HG03064 (cell line): ENCODE results near the gene CDH23.

Experiments used
- ATAC-seq: cut with Tn5 transposase; IDR thresholded peaks from one replicate; pipeline ENCODE4 v1.9.1; 2021; ENCODE audit warnings: low read depth; ENCODE audit not compliant: unreplicated experiment

Gene CDH23

DNA sequence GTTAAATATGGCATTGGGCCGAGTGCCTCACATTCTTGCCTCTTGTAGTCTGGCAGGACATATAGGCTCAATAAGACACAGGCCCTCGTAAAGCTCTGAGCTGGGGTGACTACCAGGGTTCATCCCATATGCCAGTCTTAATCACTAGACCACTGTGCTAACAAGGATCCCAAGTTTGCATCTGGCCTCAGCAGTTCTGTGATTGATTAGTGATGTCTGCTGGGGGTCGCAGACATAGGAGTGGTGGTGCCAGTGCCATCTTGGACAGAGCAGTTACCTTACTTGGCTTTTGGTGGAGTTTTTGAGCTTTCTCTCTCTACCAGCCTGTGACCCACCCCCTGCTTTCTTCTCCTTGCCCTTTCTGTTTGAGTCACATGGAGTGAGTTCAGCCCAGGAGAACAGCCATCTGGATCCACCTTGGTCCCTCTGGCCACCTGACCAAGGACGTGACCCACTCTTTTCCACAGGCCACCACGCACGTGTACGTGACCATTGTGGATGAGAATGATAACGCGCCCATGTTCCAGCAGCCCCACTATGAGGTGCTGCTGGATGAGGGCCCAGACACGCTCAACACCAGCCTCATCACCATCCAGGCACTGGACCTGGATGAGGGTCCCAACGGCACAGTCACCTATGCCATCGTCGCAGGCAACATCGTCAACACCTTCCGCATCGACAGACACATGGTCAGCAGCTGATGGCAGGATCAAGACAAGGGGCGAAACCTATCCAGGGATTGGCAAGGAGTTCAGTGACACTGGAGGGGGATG is 380.7 kb downstream of the CDH23 start:
- ATAC-seq, result no peak

GRCh38 chr10:71778071-71778825 is 381.5 kb downstream of the CDH23 start:
- ATAC-seq, result no peak

DNA sequence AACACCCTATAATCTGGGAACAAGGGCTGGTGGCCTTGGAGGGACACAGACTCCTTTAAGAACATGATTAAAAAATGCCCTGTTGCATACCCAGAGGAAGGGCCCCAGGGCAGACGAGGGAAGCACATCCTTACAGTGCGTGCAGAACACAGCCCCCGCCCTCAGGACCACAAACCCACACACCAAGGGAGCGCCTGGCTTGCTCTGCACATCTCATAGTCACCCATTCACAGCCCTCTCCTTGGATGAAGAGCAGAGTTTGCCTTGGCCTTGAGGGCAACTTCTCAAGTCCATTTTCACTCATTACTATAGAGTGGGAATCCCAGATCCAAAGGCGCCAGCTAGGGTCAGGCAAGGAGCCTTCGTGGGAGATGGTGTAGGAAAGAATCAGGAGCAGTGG is 382.9 kb downstream of the CDH23 start:
- no peak for ATAC-seq

GRCh38 chr10:71780156-71780555 is 383.4 kb downstream of the CDH23 start:
- no peak for ATAC-seq

GRCh38 chr10:71780719-71781118 is 384.0 kb downstream of the CDH23 start:
- ATAC-seq, result no peak

DNA sequence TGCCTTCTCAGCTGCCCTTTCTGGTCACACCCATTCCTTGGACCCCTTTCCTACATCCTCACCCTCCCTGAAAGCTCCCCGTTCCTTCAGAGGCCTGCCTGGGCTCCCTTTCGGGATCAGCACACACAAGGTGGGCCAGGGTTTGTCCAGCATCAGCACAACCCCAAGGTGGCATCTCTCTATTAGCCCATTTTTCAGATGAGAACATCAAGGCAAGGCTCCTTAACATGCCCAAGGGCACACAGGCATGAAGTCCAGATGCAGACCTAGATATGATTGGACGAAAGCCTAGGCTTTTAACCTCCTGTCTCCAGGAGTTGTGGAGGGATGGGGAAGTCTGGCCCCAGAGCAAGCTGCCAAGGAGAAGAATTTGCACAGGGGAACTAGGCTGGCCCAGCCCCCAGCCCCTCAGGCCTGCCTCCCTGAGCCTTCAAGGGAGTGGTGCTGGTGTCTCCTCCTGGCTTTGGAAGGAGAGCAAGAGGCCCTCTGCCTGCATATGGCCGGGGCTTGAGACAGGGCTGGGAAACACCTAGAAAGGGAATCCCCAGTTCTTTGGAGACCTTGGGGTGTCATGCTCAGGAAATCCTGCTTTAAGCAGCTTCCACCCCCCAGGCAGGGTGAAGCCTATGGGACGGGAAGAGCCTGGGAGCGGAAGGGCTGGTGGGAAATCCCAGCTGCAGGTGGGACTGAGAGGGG is 385.6 kb downstream of the CDH23 start:
- ATAC-seq, result no peak

GRCh38 chr10:71782917-71783490 is 386.3 kb downstream of the CDH23 start:
- ATAC-seq, result no peak

GRCh38 chr10:71783917-71784678 is 387.4 kb downstream of the CDH23 start:
- ATAC-seq, result no peak

DNA sequence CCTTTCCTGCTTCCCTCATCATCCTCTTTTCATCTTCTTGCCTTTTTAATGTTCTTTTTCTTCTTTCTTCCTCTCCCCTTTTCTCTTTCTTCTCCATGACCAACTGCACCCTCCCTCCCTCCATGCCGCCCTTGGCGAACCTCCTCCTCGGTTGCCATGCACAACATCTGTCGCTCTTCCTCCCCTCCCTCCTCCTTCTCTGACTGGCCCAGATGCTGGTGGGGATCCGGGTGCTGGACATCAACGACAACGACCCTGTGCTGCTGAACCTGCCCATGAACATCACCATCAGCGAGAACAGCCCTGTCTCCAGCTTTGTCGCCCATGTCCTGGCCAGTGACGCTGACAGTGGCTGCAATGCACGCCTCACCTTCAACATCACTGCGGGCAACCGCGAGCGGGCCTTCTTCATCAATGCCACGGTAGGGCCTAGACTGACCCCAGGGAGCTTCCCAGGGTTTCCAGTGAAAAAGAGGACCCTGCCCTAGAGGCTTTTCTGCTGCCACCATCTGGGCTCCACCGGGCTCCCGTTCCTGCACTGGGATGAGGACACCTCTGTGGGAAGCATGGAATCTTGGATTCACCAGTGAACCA is 388.1 kb downstream of the CDH23 start:
- ATAC-seq, result no peak

- no peak for ATAC-seq
Measured at GRCh38 chr10:71788954-71789353, 392.2 kb downstream of the CDH23 start.

DNA sequence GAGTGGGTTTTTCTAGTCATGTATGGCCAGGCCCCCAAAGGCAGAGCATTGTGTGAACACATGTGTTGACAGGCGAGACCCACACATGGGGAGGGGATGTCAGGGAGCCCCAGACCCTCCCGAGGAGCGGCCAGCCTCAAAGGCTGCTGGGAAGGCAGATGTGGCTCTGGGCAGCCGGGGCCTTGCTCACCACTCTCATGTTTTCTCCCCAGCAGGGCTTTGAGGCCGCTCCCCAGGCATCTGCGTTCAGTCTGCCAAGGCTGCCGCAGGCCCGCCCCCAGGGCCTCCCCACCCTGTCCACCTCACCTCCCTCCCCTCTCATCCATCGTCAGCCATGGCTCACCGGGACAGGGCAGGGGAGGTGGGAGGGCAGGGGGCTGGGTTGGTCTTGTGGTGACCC is 393.2 kb downstream of the CDH23 start:
- no peak for ATAC-seq

DNA sequence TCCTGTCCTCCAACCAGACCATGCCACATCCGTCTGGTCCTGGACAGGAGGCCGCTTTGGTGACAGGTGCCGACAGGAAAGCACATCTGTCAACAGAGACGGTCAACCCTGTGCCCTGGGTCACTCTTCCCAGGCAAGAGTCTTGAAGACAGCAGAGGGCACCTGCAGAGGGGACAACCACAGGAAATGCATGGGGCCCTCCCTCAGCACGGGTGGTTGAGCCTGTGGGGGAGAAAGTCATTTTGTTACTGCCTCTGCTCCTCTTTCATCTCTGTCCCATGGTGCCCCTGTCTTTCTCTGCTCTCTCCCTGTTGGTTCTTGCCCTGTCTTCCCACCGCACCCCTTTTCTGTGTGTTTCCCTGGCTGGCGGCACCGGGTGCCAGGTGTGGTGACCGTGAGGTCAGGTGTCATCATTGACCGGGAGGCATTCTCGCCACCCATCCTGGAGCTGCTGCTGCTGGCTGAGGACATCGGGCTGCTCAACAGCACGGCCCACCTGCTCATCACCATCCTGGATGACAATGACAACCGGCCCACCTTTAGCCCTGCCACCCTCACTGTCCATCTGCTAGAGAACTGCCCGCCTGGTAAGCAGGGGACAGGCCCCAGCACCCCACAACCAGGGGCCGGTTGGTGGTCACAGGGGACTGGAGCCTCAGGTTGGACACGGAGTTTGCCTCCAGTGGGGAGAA is 394.2 kb downstream of the CDH23 start:
- ATAC-seq, result no peak

GRCh38 chr10:71795248-71795647 is 398.5 kb downstream of the CDH23 start:
- no peak for ATAC-seq

DNA sequence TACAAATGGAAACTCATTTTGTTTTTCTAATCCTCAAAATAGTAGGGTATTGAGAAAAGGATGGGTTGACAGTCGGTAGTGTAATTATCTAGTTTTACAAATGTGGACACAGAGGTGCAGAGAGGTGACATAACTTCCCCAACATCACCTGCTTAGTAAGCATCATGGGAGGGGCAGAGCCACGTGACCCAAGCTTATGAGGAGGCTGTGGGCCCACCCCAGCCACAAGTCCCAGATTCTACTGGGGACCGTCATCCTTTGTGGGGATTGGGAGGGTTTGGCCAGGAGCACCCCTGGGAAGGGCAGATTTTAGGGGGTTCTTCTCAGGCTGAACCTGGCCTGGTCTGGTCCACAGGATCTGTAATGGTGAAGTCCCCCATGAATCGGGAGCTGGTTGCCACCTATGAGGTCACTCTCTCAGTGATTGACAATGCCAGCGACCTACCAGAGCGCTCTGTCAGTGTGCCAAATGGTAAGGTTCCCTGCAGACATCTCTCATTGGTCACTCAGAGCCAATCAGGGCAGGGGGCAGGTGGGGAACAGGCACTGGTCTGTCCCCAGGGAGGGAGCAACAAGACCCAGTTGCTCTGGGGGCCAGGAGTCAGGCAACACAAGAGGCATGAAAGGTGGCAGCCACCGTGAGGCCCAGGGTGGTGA is 400.2 kb downstream of the CDH23 start:
- ATAC-seq, result no peak

- ATAC-seq, result no peak
Measured at GRCh38 chr10:71797533-71798307, 401.0 kb downstream of the CDH23 start.

GRCh38 chr10:71798308-71798624 is 401.5 kb downstream of the CDH23 start:
- no peak for ATAC-seq

- ATAC-seq, result no peak
Measured at GRCh38 chr10:71799112-71799511, 402.4 kb downstream of the CDH23 start.
